BE2C (cell line): ENCODE data around the gene UQCRQ.

Experiments
- DNase-seq: peaks from one replicate; pipeline ENCODE4 v3.0.0-alpha.2; 2020
- H3K27me3 ChIP-seq: fragments of 250-450 bp; sonication (Bioruptor Pico); 2 replicates; pipeline ENCODE4 v1.5.1; 2020; ENCODE audit warnings: mild to moderate bottlenecking
- H3K36me3 ChIP-seq: fragments of 250-450 bp; sonication (Bioruptor Pico); 2 replicates; pipeline ENCODE4 v1.5.1; 2020; ENCODE audit warnings: mild to moderate bottlenecking
- H3K4me1 ChIP-seq: fragments of 250-450 bp; sonication (Bioruptor Pico); 2 replicates; pipeline ENCODE4 v1.5.1; 2020
- H3K4me3 ChIP-seq: 2 replicates; pipeline ENCODE4 v1.5.1; 2011; ENCODE audit warnings: low read depth, low read length
- H3K9me3 ChIP-seq: fragments of 250-450 bp; sonication (Bioruptor Pico); 2 replicates; pipeline ENCODE4 v1.5.1; 2020
- CTCF ChIP-seq: IDR thresholded peaks from 2 replicates; pipeline ENCODE4 v1.5.1; 2012; ENCODE audit warnings: mild to moderate bottlenecking, low read depth, low read length

UQCRQ gene

DNA sequence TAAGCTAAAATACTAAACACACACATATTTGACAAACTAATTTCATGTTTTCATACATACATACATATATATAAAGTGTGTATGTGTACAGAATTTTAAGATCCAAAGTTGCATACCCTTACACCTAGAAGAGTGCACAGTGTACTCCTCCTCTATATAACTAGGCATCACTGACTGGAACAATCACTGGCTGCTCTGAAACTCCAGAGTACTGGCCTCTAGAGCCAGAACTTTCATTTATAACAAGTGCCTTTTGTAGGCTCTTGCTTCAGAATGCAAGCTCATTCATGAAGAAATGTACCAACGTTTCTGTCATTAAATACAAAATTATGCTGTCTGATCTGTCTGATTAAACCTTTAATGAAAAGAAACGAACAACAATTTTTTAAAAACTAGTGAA, 11.0 kb downstream of the UQCRQ start:
- DNase-seq, result no peak
- Histone ChIP-seq H3K36me3 (peaks cover 37% of the 10 kb centered on the region), H3K9me3 (no peaks in the 10 kb centered on the region), H3K4me3 (no peak overlapping the region), H3K27me3 (no peaks in the 10 kb centered on the region), H3K4me1 (peaks cover 10% of the 10 kb centered on the region)
- no peak for TF ChIP-seq CTCF

DNA sequence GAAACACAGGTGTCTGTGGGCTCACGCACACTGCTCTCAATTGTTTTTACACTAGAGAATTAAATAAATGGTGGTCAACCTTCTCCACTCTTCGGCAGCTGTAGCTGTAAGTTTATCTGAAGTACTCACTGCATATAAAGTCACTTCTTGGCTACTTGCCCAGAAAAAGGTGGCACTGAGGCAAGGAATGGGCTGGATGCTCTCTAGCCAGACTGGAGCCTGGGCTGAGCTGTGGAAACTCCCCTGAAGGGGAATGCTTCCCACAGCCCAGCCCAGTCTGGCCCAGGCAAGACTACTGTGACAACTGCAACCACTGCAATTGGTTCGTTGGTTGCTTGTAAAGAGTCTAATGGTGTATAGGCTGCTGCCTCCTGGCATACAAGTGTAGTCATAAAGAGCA, 11.5 kb downstream of the UQCRQ start:
- TF ChIP-seq CTCF, result no peak
- no peaks in the 10 kb centered on the region for H3K27me3 ChIP-seq
- no peaks in the 10 kb centered on the region for H3K9me3 ChIP-seq
- peaks cover 40% of the 10 kb centered on the region for H3K36me3 ChIP-seq
- no peak overlapping the region for H3K4me3 ChIP-seq
- H3K4me1 ChIP-seq, result peaks cover 10% of the 10 kb centered on the region
- DNase-seq, result peak; percentile 57

DNA sequence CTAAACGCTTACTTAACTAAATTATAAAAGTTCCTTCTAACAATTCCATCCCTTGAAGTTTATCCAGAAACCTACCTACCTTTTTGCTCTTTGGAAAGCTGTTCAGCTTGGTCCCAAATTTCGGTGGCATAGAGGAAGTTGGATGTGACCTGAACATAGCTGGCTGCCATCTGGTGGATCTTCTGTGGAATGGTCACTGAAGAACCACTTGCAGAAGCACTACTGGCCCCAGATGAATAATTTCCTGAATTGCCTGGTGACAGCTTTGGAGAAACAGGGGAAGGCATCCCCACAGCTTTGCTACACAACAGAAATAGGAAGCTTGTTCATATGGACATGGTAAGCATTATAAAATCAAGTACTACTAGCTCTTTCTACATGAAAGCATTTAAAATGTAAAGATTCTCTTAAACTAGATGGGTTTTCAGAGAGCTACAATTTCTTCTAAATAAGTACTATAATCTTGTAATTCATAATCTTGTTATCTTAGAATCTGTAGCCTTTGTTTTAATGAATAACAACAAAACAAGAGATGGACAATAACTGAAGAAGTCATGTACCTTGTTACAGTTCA, 16.9 kb downstream of the UQCRQ start:
- no peak overlapping the region for H3K4me3 ChIP-seq
- peak; percentile 62 for DNase-seq
- H3K4me1 ChIP-seq, result peaks cover 4% of the 10 kb centered on the region
- peak; percentile 92 for TF ChIP-seq CTCF
- H3K27me3 ChIP-seq, result no peaks in the 10 kb centered on the region
- H3K36me3 ChIP-seq, result peaks cover 65% of the 10 kb centered on the region
- H3K9me3 ChIP-seq, result no peaks in the 10 kb centered on the region

DNA sequence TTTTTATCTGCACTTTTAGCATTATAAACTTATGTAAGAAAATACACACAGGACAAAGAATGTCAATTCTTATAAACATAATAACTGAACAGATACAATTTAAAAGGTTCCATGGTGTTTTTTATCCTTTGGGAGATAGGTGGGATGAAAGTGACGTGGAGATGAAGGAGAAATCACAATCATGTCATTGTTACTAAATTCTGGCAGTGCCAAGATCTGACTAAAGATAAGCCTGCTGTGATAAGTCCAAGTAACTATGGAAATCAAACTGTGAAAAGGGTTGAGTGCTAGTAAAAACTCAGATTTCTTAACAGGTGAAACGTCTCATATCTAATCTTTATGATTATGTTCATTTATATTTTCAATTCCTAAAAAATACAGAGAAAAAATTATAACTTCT, 18.1 kb downstream of the UQCRQ start:
- H3K9me3 ChIP-seq, result no peaks in the 10 kb centered on the region
- no peaks in the 10 kb centered on the region for H3K4me1 ChIP-seq
- peaks cover 75% of the 10 kb centered on the region for H3K36me3 ChIP-seq
- H3K4me3 ChIP-seq, result no peak overlapping the region
- no peak for DNase-seq
- no peak for TF ChIP-seq CTCF
- H3K27me3 ChIP-seq, result no peaks in the 10 kb centered on the region

GRCh38 chr5:132886064-132886823, 19.8 kb downstream of the UQCRQ start:
- no peaks in the 10 kb centered on the region for H3K9me3 ChIP-seq
- no peaks in the 10 kb centered on the region for H3K4me1 ChIP-seq
- H3K27me3 ChIP-seq, result no peaks in the 10 kb centered on the region
- H3K36me3 ChIP-seq, result peaks cover 66% of the 10 kb centered on the region
- no peak for TF ChIP-seq CTCF
- DNase-seq, result no peak
- no peak overlapping the region for H3K4me3 ChIP-seq

- Histone ChIP-seq H3K4me3 (no peak overlapping the region), H3K9me3 (no peaks in the 10 kb centered on the region), H3K4me1 (no peaks in the 10 kb centered on the region), H3K36me3 (peaks cover 64% of the 10 kb centered on the region), H3K27me3 (no peaks in the 10 kb centered on the region)
- no peak for DNase-seq
- no peak for TF ChIP-seq CTCF
Observed at GRCh38 chr5:132887283-132887682, 20.8 kb downstream of the UQCRQ start.
